Stimulated activated CD4-positive, alpha-beta T cell treated with anti-CD3 and anti-CD28 coated beads, Interleukin-4, amount 100 ng/mL, for 1 hour (primary cell): Measurements from ENCODE around the gene METTL17.
"Not testable (repeated sequence)": the region's sequence is repeated elsewhere in the genome, so short reads cannot be mapped to it uniquely, and the experiment has no call there.

Experiments used
- DNase-seq: peaks from one replicate; pipeline ENCODE4 v3.0.0-alpha.2; 2020

METTL17 gene

GRCh38 chr14:20997115-20997514 lies 7.3 kb downstream of the METTL17 start:
- no peak for DNase-seq

- DNase-seq = no peak
Measured at GRCh38 chr14:20997564-20997963, 7.8 kb downstream of the METTL17 start.

- DNase-seq = no peak
Measured at GRCh38 chr14:20998139-20998538, 8.4 kb downstream of the METTL17 start.

- no peak for DNase-seq
Measured at GRCh38 chr14:20998674-20999366, 9.0 kb downstream of the METTL17 start, which contains the start of gene SLC39A2. Gene SLC39A2 (plus strand): TSS chr14:20999293. CDS start chr14:20999447, 154 bp downstream.

GRCh38 chr14:20999591-20999990 lies 9.8 kb downstream of the METTL17 start:
- DNase-seq = no peak

- no peak for DNase-seq
Measured at GRCh38 chr14:21001218-21001617, 11.4 kb downstream of the METTL17 start.

GRCh38 chr14:21003788-21004346 lies 14.1 kb downstream of the METTL17 start:
- no peak for DNase-seq

GRCh38 chr14:21009721-21010120 lies 19.9 kb downstream of the METTL17 start:
- DNase-seq = not testable (repeated sequence)

- DNase-seq = no peak
Measured at GRCh38 chr14:21011136-21011535, 21.4 kb downstream of the METTL17 start.

GRCh38 chr14:21014761-21015190 lies 25.0 kb downstream of the METTL17 start:
- peak; percentile 76 for DNase-seq

- DNase-seq = no peak
Measured at GRCh38 chr14:21015312-21015711, 25.5 kb downstream of the METTL17 start.

GRCh38 chr14:21016413-21017190 lies 26.8 kb downstream of the METTL17 start:
- no peak for DNase-seq

GRCh38 chr14:21017528-21018245 lies 27.9 kb downstream of the METTL17 start:
- DNase-seq = no peak

- no peak for DNase-seq
Measured at GRCh38 chr14:21018286-21018685, 28.5 kb downstream of the METTL17 start.

GRCh38 chr14:21018781-21019180 lies 29.0 kb downstream of the METTL17 start:
- DNase-seq = no peak

GRCh38 chr14:21019366-21019765 lies 29.6 kb downstream of the METTL17 start:
- no peak for DNase-seq

- DNase-seq = no peak
Measured at GRCh38 chr14:21020977-21021545, 31.3 kb downstream of the METTL17 start.

- DNase-seq = no peak
Measured at GRCh38 chr14:21022686-21023085, 32.9 kb downstream of the METTL17 start.

- no peak for DNase-seq
Measured at GRCh38 chr14:21023174-21023573, 33.4 kb downstream of the METTL17 start.

GRCh38 chr14:21023817-21024584 lies 34.2 kb downstream of the METTL17 start:
- DNase-seq = no peak

GRCh38 chr14:21024585-21025370 lies 35.0 kb downstream of the METTL17 start, which contains the start of gene NDRG2:
Gene NDRG2 (minus strand): TSS chr14:21025061. CDS start chr14:21023315, 1,746 bp downstream.
- DNase-seq = peak; percentile 70
